Tibial nerve (tissue), 4 donors: Measurements from ENCODE around the gene OR5AU1. TPM values are rescaled to one million over a fixed set of nuclear protein-coding genes. Genes with fewer than 3 reads are reported as not detected.

Source experiments
- DNase-seq, 2 donors: peaks; one replicate each; pipeline ENCODE4 v3.0.0-alpha.2; 2019; ENCODE audit warnings: low spot score in 2 of 2
- H3K27ac ChIP-seq, 4 donors: fragments of 200-600 bp; sonication (generic) in 3 of 4; one replicate each; pipeline ENCODE4 v1.5.1; 2017 to 2019; ENCODE audit warnings: mild to moderate bottlenecking in 1 of 4
- H3K27me3 ChIP-seq, 2 donors: fragments of 200-600 bp; sonication (generic) in 1 of 2; one replicate each; pipeline versions ENCODE4 v1.5.1 to v1.6.0; 2017 to 2019
- H3K36me3 ChIP-seq, 3 donors: fragments of 200-600 bp; sonication (generic); one replicate each; pipeline ENCODE4 v1.5.1; 2018 to 2019
- H3K4me1 ChIP-seq, 4 donors: fragments of 200-600 bp; sonication (generic) in 3 of 4; one replicate each; pipeline ENCODE4 v1.5.1; 2017 to 2019
- H3K4me3 ChIP-seq, 4 donors: fragments of 200-600 bp; sonication (generic) in 3 of 4; one replicate each; pipeline ENCODE4 v1.5.1; 2017 to 2019; ENCODE audit warnings: mild to moderate bottlenecking in 1 of 4, moderate library complexity in 1 of 4
- H3K9me3 ChIP-seq, 4 donors: fragments of 200-600 bp; sonication (generic) in 3 of 4; one replicate each; pipeline ENCODE4 v1.5.1; 2017 to 2019
- CTCF ChIP-seq, 5 experiments: fragments of 200-600 bp in 3 of 5; fragments of 450-650 bp in 2 of 5; sonication (generic) in 3 of 5; IDR thresholded peaks; one replicate each; pipeline ENCODE4 v1.5.1; 2016 to 2019; ENCODE audit warnings: antibody characterized with exemption in 5 of 5, mild to moderate bottlenecking in 3 of 5, moderate library complexity in 2 of 5
- EP300 ChIP-seq, 2 donors: sonication (generic); formaldehyde crosslinking; IDR thresholded peaks; one replicate each; pipeline ENCODE4 v1.6.1; 2017; ENCODE audit warnings: antibody characterized with exemption in 2 of 2, mild to moderate bottlenecking in 1 of 2
- POLR2A ChIP-seq, 2 donors: fragments of 450-650 bp; IDR thresholded peaks; one replicate each; pipeline ENCODE4 v1.6.1; 2017; ENCODE audit warnings: antibody characterized with exemption in 2 of 2, mild to moderate bottlenecking in 2 of 2, moderate library complexity in 2 of 2
- WGBS, 2 donors: methylation state at CpG; one replicate each; pipeline ENCODE4 v1.1.5; 2018; 5-methylcytosine and 5-hydroxymethylcytosine counted together
- total RNA-seq, 4 donors: library from RNA; depleted of rRNA; stranded (reverse); fragments of >200 nt; gene quantifications; one replicate each; pipeline ENCODE4 v1.1.0, GENCODE V29; 2016

Gene OR5AU1
- total RNA-seq, 4 donors from 2014 or later = 0.39 TPM; not detected in 3

GRCh38 chr14:21120686-21121085 lies 35.2 kb downstream of the OR5AU1 start:
- Histone ChIP-seq H3K9me3 (no peaks in the 10 kb centered on the region), H3K4me1 (no peaks in the 10 kb centered on the region), H3K27ac (no peak overlapping the region), H3K36me3 (no peaks in the 10 kb centered on the region), H3K4me3 (no peak overlapping the region), H3K27me3 (no peaks in the 10 kb centered on the region)
- no peak for TF ChIP-seq EP300 (IDR thresholded peaks at IDR 0.05)
- DNase-seq = no peak
- 70 to 73% methylated on average over 6 of the region's 6 CpGs for WGBS, 2 donors

- no peak overlapping the region for H3K27ac ChIP-seq
- no peaks in the 10 kb centered on the region for H3K4me1 ChIP-seq
- H3K4me3 ChIP-seq = no peak overlapping the region
- no peaks in the 10 kb centered on the region for H3K27me3 ChIP-seq
- DNase-seq = no peak
- 94 to 98% methylated on average over 3 of the region's 3 CpGs for WGBS, 2 donors
- H3K9me3 ChIP-seq = no peaks in the 10 kb centered on the region
- no peaks in the 10 kb centered on the region for H3K36me3 ChIP-seq
- TF ChIP-seq CTCF (IDR thresholded peaks at IDR 0.05) (no peak), POLR2A (IDR thresholded peaks at IDR 0.05) (no peak), EP300 (IDR thresholded peaks at IDR 0.05) (no peak)
Observed at GRCh38 chr14:21118933-21119332, 36.9 kb downstream of the OR5AU1 start.

GRCh38 chr14:21113369-21113768 lies 42.5 kb downstream of the OR5AU1 start:
- Histone ChIP-seq H3K27ac (no peak overlapping the region), H3K36me3 (no peaks in the 10 kb centered on the region), H3K27me3 (no peaks in the 10 kb centered on the region), H3K4me1 (no peaks in the 10 kb centered on the region), H3K4me3 (no peak overlapping the region), H3K9me3 (no peaks in the 10 kb centered on the region)
- WGBS, 2 donors = 92 to 97% methylated on average over 2 of the region's 2 CpGs
- no peak for DNase-seq
- TF ChIP-seq CTCF (IDR thresholded peaks at IDR 0.05) = no peak
- no peak for TF ChIP-seq POLR2A (IDR thresholded peaks at IDR 0.05)
- TF ChIP-seq EP300 (IDR thresholded peaks at IDR 0.05) = no peak

GRCh38 chr14:21112255-21112654 lies 43.6 kb downstream of the OR5AU1 start:
- TF ChIP-seq EP300 (IDR thresholded peaks at IDR 0.05) = no peak
- TF ChIP-seq CTCF (IDR thresholded peaks at IDR 0.05) = no peak
- TF ChIP-seq POLR2A (IDR thresholded peaks at IDR 0.05) = no peak
- WGBS, 2 donors = 68 to 80% methylated on average over 4 of the region's 4 CpGs
- H3K27me3 ChIP-seq = no peaks in the 10 kb centered on the region
- H3K4me3 ChIP-seq = no peak overlapping the region
- no peak for DNase-seq
- H3K36me3 ChIP-seq = no peaks in the 10 kb centered on the region
- no peak overlapping the region for H3K27ac ChIP-seq
- peaks cover 0 to 5% (median 3%) of the 10 kb centered on the region in 4 donors for H3K4me1 ChIP-seq
- H3K9me3 ChIP-seq = no peaks in the 10 kb centered on the region

GRCh38 chr14:21109377-21110138 lies 46.3 kb downstream of the OR5AU1 start:
- H3K4me3 ChIP-seq = no peak overlapping the region
- 81 to 89% methylated on average over 6 of the region's 6 CpGs for WGBS, 2 donors

More at GRCh38 chr14:21109377-21110138, 46.3 kb downstream of the OR5AU1 start:
- DNase-seq = no peak
- Histone ChIP-seq H3K9me3 (no peaks in the 10 kb centered on the region), H3K27ac (no peak overlapping the region), H3K4me1 (peaks cover 0 to 32% (median 30%) of the 10 kb centered on the region in 4 donors), H3K27me3 (no peaks in the 10 kb centered on the region), H3K36me3 (no peaks in the 10 kb centered on the region)
- TF ChIP-seq POLR2A (IDR thresholded peaks at IDR 0.05) = no peak
- TF ChIP-seq CTCF (IDR thresholded peaks at IDR 0.05) = no peak
- no peak for TF ChIP-seq EP300 (IDR thresholded peaks at IDR 0.05)
